Measurements from ENCODE around the gene EPHB6. TPM values are rescaled to one million over a fixed set of nuclear protein-coding genes. Genes with fewer than 3 reads are reported as not detected.

Gene EPHB6
- total RNA-seq, 2 experiments from 2014 or later = 0.41 to 0.57 TPM

- Histone ChIP-seq H2AFZ (ENCODE audit: low read length) (no peak overlapping the region), H3K79me2 (ENCODE audit: insufficient read depth, low read depth, low read length) (no peaks in the 10 kb centered on the region), H3K4me3 (ENCODE audit: low read depth, low read length, poor library complexity, severe bottlenecking) (no peak overlapping the region), H3K27ac (ENCODE audit: low read depth, low read length, poor library complexity, severe bottlenecking) (no peak overlapping the region), H3K9me3 (ENCODE audit: low read length) (peaks cover 6% of the 10 kb centered on the region; the same call in 1 of the 2 replicates), H3K4me1 (ENCODE audit: insufficient read depth, low read length, poor library complexity, severe bottlenecking) (no peaks in the 10 kb centered on the region), H3K9me2 (ENCODE audit: insufficient read depth, low read length) (no peaks in the 10 kb centered on the region), H3K36me3 (ENCODE audit: insufficient read depth, low read length) (no peaks in the 10 kb centered on the region), H4K20me1 (ENCODE audit: insufficient read depth, low read length) (no peaks in the 10 kb centered on the region), H3K4me2 (ENCODE audit: low read length) (no peak overlapping the region)
- no TSS peak for BruUV-seq (replicated peaks)
- DNase-seq (ENCODE audit: low spot score) = peak; percentile 23
- ChIA-PET CTCF (ENCODE audit: unreplicated experiment) (no interaction called here), POLR2A (no interaction called here)
- intact Hi-C loops (cut with micrococcal nuclease; ENCODE audit: unreplicated experiment) = loop anchor here (1.0 kb wide), 1 partner anchor 306 kb away; no protein-coding TSS in a partner anchor
- TF ChIP-seq CTCF (conservative IDR thresholded peaks at IDR 0.05; ENCODE audit: low read length) (peak; percentile 73), EZH2phosphoT487 (IDR thresholded peaks at IDR 0.05; ENCODE audit: borderline replicate concordance, low read depth, low read length) (no peak)
Observed at GRCh38 chr7:142908921-142909890, 54.3 kb downstream of the EPHB6 start.

DNA sequence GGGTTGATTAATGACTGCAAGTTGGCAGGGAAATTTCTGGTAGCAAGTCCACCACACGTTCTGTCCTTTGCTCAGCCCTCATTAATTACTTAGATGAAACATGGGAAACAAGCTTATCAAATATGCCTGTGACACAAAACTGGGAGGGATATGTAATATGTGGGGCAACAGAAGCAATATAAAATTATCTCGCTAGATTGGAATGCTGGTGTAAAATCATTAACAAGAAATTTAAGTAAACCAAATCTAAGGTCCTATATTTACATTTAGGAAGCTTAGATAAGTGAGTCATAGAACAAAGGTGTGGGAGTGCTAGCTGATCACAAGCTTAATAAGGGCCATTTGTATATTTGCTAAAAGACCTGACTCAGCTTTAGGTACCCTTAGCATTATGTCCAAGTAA lies 55.2 kb downstream of the EPHB6 start:
- Histone ChIP-seq H2AFZ (ENCODE audit: low read length) (no peak overlapping the region), H3K4me2 (ENCODE audit: low read length) (no peak overlapping the region), H3K9me2 (ENCODE audit: insufficient read depth, low read length) (no peaks in the 10 kb centered on the region), H4K20me1 (ENCODE audit: insufficient read depth, low read length) (no peaks in the 10 kb centered on the region), H3K4me1 (ENCODE audit: insufficient read depth, low read length, poor library complexity, severe bottlenecking) (no peaks in the 10 kb centered on the region), H3K36me3 (ENCODE audit: insufficient read depth, low read length) (no peaks in the 10 kb centered on the region), H3K9me3 (ENCODE audit: low read length) (no peaks in the 10 kb centered on the region), H3K79me2 (ENCODE audit: insufficient read depth, low read depth, low read length) (no peaks in the 10 kb centered on the region), H3K27ac (ENCODE audit: low read depth, low read length, poor library complexity, severe bottlenecking) (no peak overlapping the region), H3K4me3 (ENCODE audit: low read depth, low read length, poor library complexity, severe bottlenecking) (no peak overlapping the region)
- TF ChIP-seq CTCF (conservative IDR thresholded peaks at IDR 0.05; ENCODE audit: low read length) = no peak
- TF ChIP-seq EZH2phosphoT487 (IDR thresholded peaks at IDR 0.05; ENCODE audit: borderline replicate concordance, low read depth, low read length) = no peak
- DNase-seq (ENCODE audit: low spot score) = no peak
- no TSS peak for BruUV-seq (replicated peaks)
- ChIA-PET CTCF (ENCODE audit: unreplicated experiment) (no interaction called here), POLR2A (no interaction called here)
- intact Hi-C loops (cut with micrococcal nuclease; ENCODE audit: unreplicated experiment) = no loop called here

- Histone ChIP-seq H3K36me3 (ENCODE audit: insufficient read depth, low read length) (no peaks in the 10 kb centered on the region), H3K9me3 (ENCODE audit: low read length) (no peaks in the 10 kb centered on the region), H3K27ac (ENCODE audit: low read depth, low read length, poor library complexity, severe bottlenecking) (no peak overlapping the region), H3K9me2 (ENCODE audit: insufficient read depth, low read length) (no peaks in the 10 kb centered on the region), H3K4me1 (ENCODE audit: insufficient read depth, low read length, poor library complexity, severe bottlenecking) (no peaks in the 10 kb centered on the region), H2AFZ (ENCODE audit: low read length) (no peak overlapping the region), H3K4me2 (ENCODE audit: low read length) (no peak overlapping the region), H4K20me1 (ENCODE audit: insufficient read depth, low read length) (no peaks in the 10 kb centered on the region), H3K4me3 (ENCODE audit: low read depth, low read length, poor library complexity, severe bottlenecking) (no peak overlapping the region), H3K79me2 (ENCODE audit: insufficient read depth, low read depth, low read length) (no peaks in the 10 kb centered on the region)
- intact Hi-C loops (cut with micrococcal nuclease; ENCODE audit: unreplicated experiment) = no loop called here
- ChIA-PET CTCF (ENCODE audit: unreplicated experiment) (no interaction called here), POLR2A (no interaction called here)
- BruUV-seq (replicated peaks) = no TSS peak
- DNase-seq (ENCODE audit: low spot score) = no peak
- TF ChIP-seq CTCF (conservative IDR thresholded peaks at IDR 0.05; ENCODE audit: low read length) (no peak), EZH2phosphoT487 (IDR thresholded peaks at IDR 0.05; ENCODE audit: borderline replicate concordance, low read depth, low read length) (no peak)
Observed at GRCh38 chr7:142910481-142910880, 55.6 kb downstream of the EPHB6 start.

Data from OCI-LY7 (cell line).